ENCODE results near the gene TICRR. TPM values are rescaled to one million over a fixed set of nuclear protein-coding genes. Genes with fewer than 3 reads are reported as not detected.

TICRR gene
- total and polyA plus RNA-seq, 4 donors, result under 0.01 to 7.3 (median 0.15) TPM

- Histone ChIP-seq H3K4me1 (ENCODE audit: control insufficient read depth in 4 of 4, insufficient read depth in 4 of 4, low read length in 3 of 4) (peaks cover 0 to 2% (median 0%) of the 10 kb centered on the region in 4 donors), H3K4me3 (ENCODE audit: low read depth in 1 of 3, low read length in 3 of 3) (no peak overlapping the region), H3K9me3 (ENCODE audit: control insufficient read depth in 4 of 4, low read length in 3 of 4) (no peaks in the 10 kb centered on the region), H3K27me3 (ENCODE audit: control insufficient read depth in 4 of 4, insufficient read depth in 4 of 4, low read length in 3 of 4) (no peaks in the 10 kb centered on the region), H3K27ac (ENCODE audit: low read depth in 1 of 2, low read length in 2 of 2) (no peak overlapping the region), H3K36me3 (ENCODE audit: control insufficient read depth in 4 of 4, insufficient read depth in 3 of 4, low read depth in 1 of 4, low read length in 3 of 4) (peaks cover 0 to 6% (median 1%) of the 10 kb centered on the region in 4 donors), H3K9ac (ENCODE audit: low read depth in 1 of 2, low read length in 2 of 2) (peak overlapping the region in 1 of 2 donors; percentile 51)
- WGBS, result 92% methylated on average over 13 of the region's 13 CpGs
- no peak for DNase-seq (ENCODE audit: low spot score)
- TF ChIP-seq ZBTB33 (IDR thresholded peaks at IDR 0.05) (no peak), FOXA1 (IDR thresholded peaks at IDR 0.05) (no peak), SP1 (IDR thresholded peaks at IDR 0.05) (no peak), RAD21 (IDR thresholded peaks at IDR 0.05) (no peak), ATF3 (IDR thresholded peaks at IDR 0.05) (no peak), CTCF (IDR thresholded peaks at IDR 0.05; ENCODE audit: low read depth, low read length, missing input control) (no peak), HNF4A (conservative IDR thresholded peaks at IDR 0.05) (no peak), MAX (IDR thresholded peaks at IDR 0.05) (no peak), GABPA (IDR thresholded peaks at IDR 0.05 in 1 of 2, conservative IDR thresholded peaks at IDR 0.05 in 1 of 2) (no peak), YY1 (IDR thresholded peaks at IDR 0.05) (no peak), FOXA2 (IDR thresholded peaks at IDR 0.05) (no peak), NR2F2 (IDR thresholded peaks at IDR 0.05) (no peak), RXRA (IDR thresholded peaks at IDR 0.05) (no peak), REST (IDR thresholded peaks at IDR 0.05) (no peak), HNF4G (IDR thresholded peaks at IDR 0.05) (no peak)
Measured at GRCh38 chr15:89664441-89665350, 89.4 kb downstream of the TICRR start.

Data from liver (tissue), 9 donors.